ENCODE measurements around the gene IGSF11.
"Not testable (repeated sequence)": the region's sequence is repeated elsewhere in the genome, so short reads cannot be mapped to it uniquely, and the experiment has no call there.

Gene IGSF11

DNA sequence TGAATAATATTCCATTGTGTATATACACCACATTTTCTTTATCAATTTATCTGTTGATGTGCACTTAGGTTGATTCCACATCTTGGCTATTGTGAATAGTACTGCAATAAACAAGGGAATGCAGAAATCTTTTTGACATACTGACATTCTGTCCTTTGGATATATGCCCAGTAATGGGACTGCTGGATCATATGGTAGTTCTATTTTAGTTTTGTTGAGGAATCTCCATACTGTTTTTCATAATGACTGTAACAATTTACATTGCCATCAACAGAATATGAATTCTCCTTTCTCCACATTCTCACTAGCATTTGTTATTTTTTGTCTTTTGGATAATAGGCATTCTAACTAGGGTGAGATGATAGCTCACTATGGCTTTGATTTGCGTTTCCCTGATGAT is 174.7 kb downstream of the IGSF11 start:
- no peak for DNase-seq

- DNase-seq: not testable (repeated sequence)
Observed at GRCh38 chr3:118851466-118852193, 183.0 kb downstream of the IGSF11 start.

- DNase-seq: no peak
Observed at GRCh38 chr3:118850687-118851086, 184.0 kb downstream of the IGSF11 start.

Measured in NCI-H69 (cell line).